GM19099 (cell line): Measurements from ENCODE around the gene FAM53B.

Experiments used
- POLR2A ChIP-seq: IDR thresholded peaks from 3 replicates; pipeline ENCODE4 v1.6.1; 2011; ENCODE audit warnings: low read depth; ENCODE audit not compliant: insufficient read length; ENCODE audit errors: extremely low read depth

FAM53B gene

GRCh38 chr10:124676416-124677062 lies 67.6 kb downstream of the FAM53B start:
- TF ChIP-seq POLR2A = no peak

GRCh38 chr10:124675824-124676223 lies 68.4 kb downstream of the FAM53B start:
- TF ChIP-seq POLR2A = no peak

GRCh38 chr10:124675261-124675660 lies 68.9 kb downstream of the FAM53B start:
- no peak for TF ChIP-seq POLR2A

- TF ChIP-seq POLR2A = no peak
These were observed 69.4 kb downstream of the FAM53B start for GRCh38 chr10:124674768-124675222.

GRCh38 chr10:124672181-124672638 lies 72.0 kb downstream of the FAM53B start:
- no peak for TF ChIP-seq POLR2A

- no peak for TF ChIP-seq POLR2A
These were observed 72.6 kb downstream of the FAM53B start for GRCh38 chr10:124671486-124672075.

- no peak for TF ChIP-seq POLR2A
These were observed 73.3 kb downstream of the FAM53B start for GRCh38 chr10:124670849-124671248.

GRCh38 chr10:124669824-124670654 lies 74.1 kb downstream of the FAM53B start:
- no peak for TF ChIP-seq POLR2A

- no peak for TF ChIP-seq POLR2A
These were observed 74.9 kb downstream of the FAM53B start for GRCh38 chr10:124669141-124669823.

GRCh38 chr10:124668517-124669051 lies 75.6 kb downstream of the FAM53B start:
- TF ChIP-seq POLR2A = no peak

- TF ChIP-seq POLR2A = no peak
These were observed 76.5 kb downstream of the FAM53B start for GRCh38 chr10:124667425-124668345.

- TF ChIP-seq POLR2A = no peak
These were observed 77.7 kb downstream of the FAM53B start for GRCh38 chr10:124666494-124666893.

- TF ChIP-seq POLR2A = no peak
These were observed 78.2 kb downstream of the FAM53B start for GRCh38 chr10:124665980-124666379.

GRCh38 chr10:124665558-124665957 lies 78.6 kb downstream of the FAM53B start:
- no peak for TF ChIP-seq POLR2A
